Measurements from ENCODE around the gene USE1.

The USE1 gene

GRCh38 chr19:17249887-17250548 lies 34.9 kb downstream of the USE1 start:
- Histone ChIP-seq H3K9me3 (ENCODE audit: control insufficient read depth, low read length) (no peaks in the 10 kb centered on the region), H3K4me3 (ENCODE audit: low read length) (no peak overlapping the region), H3K27me3 (replicated peaks; ENCODE audit: control insufficient read depth, insufficient read depth, low read length) (no peaks in the 10 kb centered on the region), H3K36me3 (ENCODE audit: control insufficient read depth, insufficient read depth, low read length, severe bottlenecking) (no peaks in the 10 kb centered on the region), H3K9ac (ENCODE audit: low read length) (no peak overlapping the region), H3K4me1 (ENCODE audit: control insufficient read depth, insufficient read depth, low read length) (peaks cover 26% of the 10 kb centered on the region)
- DNase-seq (ENCODE audit: low read depth) = no peak

- Histone ChIP-seq H3K4me3 (ENCODE audit: low read length) (no peak overlapping the region), H3K27me3 (replicated peaks; ENCODE audit: control insufficient read depth, insufficient read depth, low read length) (peaks cover 6% of the 10 kb centered on the region), H3K4me1 (ENCODE audit: control insufficient read depth, insufficient read depth, low read length) (peaks cover 2% of the 10 kb centered on the region), H3K36me3 (ENCODE audit: control insufficient read depth, insufficient read depth, low read length, severe bottlenecking) (no peaks in the 10 kb centered on the region), H3K9ac (ENCODE audit: low read length) (no peak overlapping the region), H3K9me3 (ENCODE audit: control insufficient read depth, low read length) (peaks cover 11% of the 10 kb centered on the region)
- no peak for DNase-seq (ENCODE audit: low read depth)
Observed at GRCh38 chr19:17254636-17255035, 39.5 kb downstream of the USE1 start.

GRCh38 chr19:17255150-17255621 lies 40.0 kb downstream of the USE1 start:
- H3K9ac ChIP-seq (ENCODE audit: low read length) = no peak overlapping the region
- no peaks in the 10 kb centered on the region for H3K36me3 ChIP-seq (ENCODE audit: control insufficient read depth, insufficient read depth, low read length, severe bottlenecking)
- no peak overlapping the region for H3K4me3 ChIP-seq (ENCODE audit: low read length)
- H3K27me3 ChIP-seq (replicated peaks; ENCODE audit: control insufficient read depth, insufficient read depth, low read length) = peaks cover 6% of the 10 kb centered on the region
- H3K4me1 ChIP-seq (ENCODE audit: control insufficient read depth, insufficient read depth, low read length) = peaks cover 2% of the 10 kb centered on the region
- peaks cover 16% of the 10 kb centered on the region for H3K9me3 ChIP-seq (ENCODE audit: control insufficient read depth, low read length)
- DNase-seq (ENCODE audit: low read depth) = no peak

- Histone ChIP-seq H3K9ac (ENCODE audit: low read length) (no peak overlapping the region), H3K4me1 (ENCODE audit: control insufficient read depth, insufficient read depth, low read length) (peaks cover 2% of the 10 kb centered on the region), H3K27me3 (replicated peaks; ENCODE audit: control insufficient read depth, insufficient read depth, low read length) (peaks cover 6% of the 10 kb centered on the region), H3K4me3 (ENCODE audit: low read length) (no peak overlapping the region), H3K9me3 (ENCODE audit: control insufficient read depth, low read length) (peaks cover 23% of the 10 kb centered on the region), H3K36me3 (ENCODE audit: control insufficient read depth, insufficient read depth, low read length, severe bottlenecking) (no peaks in the 10 kb centered on the region)
- DNase-seq (ENCODE audit: low read depth) = no peak
Observed at GRCh38 chr19:17256130-17256529, 41.0 kb downstream of the USE1 start.

- peaks cover 23% of the 10 kb centered on the region for H3K9me3 ChIP-seq (ENCODE audit: control insufficient read depth, low read length)
- peaks cover 6% of the 10 kb centered on the region for H3K27me3 ChIP-seq (replicated peaks; ENCODE audit: control insufficient read depth, insufficient read depth, low read length)
- no peaks in the 10 kb centered on the region for H3K36me3 ChIP-seq (ENCODE audit: control insufficient read depth, insufficient read depth, low read length, severe bottlenecking)
- no peak for DNase-seq (ENCODE audit: low read depth)
- no peak overlapping the region for H3K4me3 ChIP-seq (ENCODE audit: low read length)
- peaks cover 2% of the 10 kb centered on the region for H3K4me1 ChIP-seq (ENCODE audit: control insufficient read depth, insufficient read depth, low read length)
- no peak overlapping the region for H3K9ac ChIP-seq (ENCODE audit: low read length)
Observed at GRCh38 chr19:17259118-17259780, 44.1 kb downstream of the USE1 start.

- no peak for DNase-seq (ENCODE audit: low read depth)
- peaks cover 2% of the 10 kb centered on the region for H3K4me1 ChIP-seq (ENCODE audit: control insufficient read depth, insufficient read depth, low read length)
- no peak overlapping the region for H3K4me3 ChIP-seq (ENCODE audit: low read length)
- peaks cover 6% of the 10 kb centered on the region for H3K27me3 ChIP-seq (replicated peaks; ENCODE audit: control insufficient read depth, insufficient read depth, low read length)
- H3K36me3 ChIP-seq (ENCODE audit: control insufficient read depth, insufficient read depth, low read length, severe bottlenecking) = no peaks in the 10 kb centered on the region
- H3K9ac ChIP-seq (ENCODE audit: low read length) = no peak overlapping the region
- H3K9me3 ChIP-seq (ENCODE audit: control insufficient read depth, low read length) = peaks cover 23% of the 10 kb centered on the region
Observed at GRCh38 chr19:17259934-17260333, 44.8 kb downstream of the USE1 start.

- Histone ChIP-seq H3K9me3 (ENCODE audit: control insufficient read depth, low read length) (peaks cover 23% of the 10 kb centered on the region), H3K4me1 (ENCODE audit: control insufficient read depth, insufficient read depth, low read length) (no peaks in the 10 kb centered on the region), H3K36me3 (ENCODE audit: control insufficient read depth, insufficient read depth, low read length, severe bottlenecking) (no peaks in the 10 kb centered on the region), H3K27me3 (replicated peaks; ENCODE audit: control insufficient read depth, insufficient read depth, low read length) (peaks cover 6% of the 10 kb centered on the region), H3K4me3 (ENCODE audit: low read length) (no peak overlapping the region), H3K9ac (ENCODE audit: low read length) (no peak overlapping the region)
- peak; percentile 59 for DNase-seq (ENCODE audit: low read depth)
Observed at GRCh38 chr19:17260842-17261325, 45.7 kb downstream of the USE1 start.

GRCh38 chr19:17262557-17262956 lies 47.4 kb downstream of the USE1 start:
- Histone ChIP-seq H3K9ac (ENCODE audit: low read length) (no peak overlapping the region), H3K4me1 (ENCODE audit: control insufficient read depth, insufficient read depth, low read length) (no peaks in the 10 kb centered on the region), H3K36me3 (ENCODE audit: control insufficient read depth, insufficient read depth, low read length, severe bottlenecking) (no peaks in the 10 kb centered on the region), H3K4me3 (ENCODE audit: low read length) (no peak overlapping the region), H3K9me3 (ENCODE audit: control insufficient read depth, low read length) (peaks cover 23% of the 10 kb centered on the region), H3K27me3 (replicated peaks; ENCODE audit: control insufficient read depth, insufficient read depth, low read length) (no peaks in the 10 kb centered on the region)
- DNase-seq (ENCODE audit: low read depth) = no peak

- Histone ChIP-seq H3K9me3 (ENCODE audit: control insufficient read depth, low read length) (peaks cover 19% of the 10 kb centered on the region), H3K36me3 (ENCODE audit: control insufficient read depth, insufficient read depth, low read length, severe bottlenecking) (peaks cover 4% of the 10 kb centered on the region), H3K27me3 (replicated peaks; ENCODE audit: control insufficient read depth, insufficient read depth, low read length) (no peaks in the 10 kb centered on the region), H3K9ac (ENCODE audit: low read length) (no peak overlapping the region), H3K4me3 (ENCODE audit: low read length) (no peak overlapping the region), H3K4me1 (ENCODE audit: control insufficient read depth, insufficient read depth, low read length) (peaks cover 5% of the 10 kb centered on the region)
- no peak for DNase-seq (ENCODE audit: low read depth)
Observed at GRCh38 chr19:17263712-17264640, 48.8 kb downstream of the USE1 start.

- peaks cover 4% of the 10 kb centered on the region for H3K36me3 ChIP-seq (ENCODE audit: control insufficient read depth, insufficient read depth, low read length, severe bottlenecking)
- DNase-seq (ENCODE audit: low read depth) = no peak
- no peak within 1 kb of the TSS for H3K4me3 ChIP-seq (ENCODE audit: low read length)
- no peaks in the 10 kb centered on the region for H3K27me3 ChIP-seq (replicated peaks; ENCODE audit: control insufficient read depth, insufficient read depth, low read length)
- H3K9ac ChIP-seq (ENCODE audit: low read length) = no peak within 1 kb of the TSS
- H3K9me3 ChIP-seq (ENCODE audit: control insufficient read depth, low read length) = peaks cover 12% of the 10 kb centered on the region
- peaks cover 5% of the 10 kb centered on the region for H3K4me1 ChIP-seq (ENCODE audit: control insufficient read depth, insufficient read depth, low read length)
Observed at GRCh38 chr19:17264641-17264979, 49.5 kb downstream of the USE1 start, which contains the start of gene USHBP1. Gene USHBP1, minus strand, starts transcription at chr19:17264745. Its CDS starts 446 bp downstream, at chr19:17264299.

- no peak overlapping the region for H3K4me3 ChIP-seq (ENCODE audit: low read length)
- H3K4me1 ChIP-seq (ENCODE audit: control insufficient read depth, insufficient read depth, low read length) = peaks cover 5% of the 10 kb centered on the region
- no peaks in the 10 kb centered on the region for H3K9me3 ChIP-seq (ENCODE audit: control insufficient read depth, low read length)
- H3K36me3 ChIP-seq (ENCODE audit: control insufficient read depth, insufficient read depth, low read length, severe bottlenecking) = peaks cover 7% of the 10 kb centered on the region
- H3K9ac ChIP-seq (ENCODE audit: low read length) = no peak overlapping the region
- DNase-seq (ENCODE audit: low read depth) = no peak
- no peaks in the 10 kb centered on the region for H3K27me3 ChIP-seq (replicated peaks; ENCODE audit: control insufficient read depth, insufficient read depth, low read length)
Observed at GRCh38 chr19:17266026-17266425, 50.9 kb downstream of the USE1 start.
